HL-60/S4 treated with phorbol 12-myristate 13-acetate at 8.2 ng/mL for 4 days and 3 days (cell line): Measurements from ENCODE around the gene PSORS1C1.

Source experiments
- in situ Hi-C: fragments of 300-500 bp; cut with MboI; formaldehyde crosslinking; loops from 2 replicates; pipeline ENCODE4 v1.15.0; 2022; ENCODE audit warnings: low sequenced_read_pairs

The PSORS1C1 gene

GRCh38 chr6:31092769-31093505 lies 21.7 kb upstream of the PSORS1C1 start:
- in situ Hi-C loops, result loop anchor here (25.0 kb wide), 1 partner anchor 256 kb away; no protein-coding TSS in a partner anchor

GRCh38 chr6:31094389-31094881 lies 20.2 kb upstream of the PSORS1C1 start:
- in situ Hi-C loops, result loop anchor here (25.0 kb wide), 1 partner anchor 257 kb away; no protein-coding TSS in a partner anchor

GRCh38 chr6:31096215-31096614 lies 18.4 kb upstream of the PSORS1C1 start:
- in situ Hi-C loops, result loop anchor here (25.0 kb wide), 1 partner anchor 259 kb away; no protein-coding TSS in a partner anchor

- in situ Hi-C loops, result loop anchor here (25.0 kb wide), 1 partner anchor 259 kb away; no protein-coding TSS in a partner anchor
Observed at GRCh38 chr6:31096656-31097055, 17.9 kb upstream of the PSORS1C1 start.

GRCh38 chr6:31098449-31098938 lies 16.1 kb upstream of the PSORS1C1 start:
- in situ Hi-C loops, result loop anchor here (25.0 kb wide), 1 partner anchor 261 kb away; no protein-coding TSS in a partner anchor

GRCh38 chr6:31103136-31103535 lies 11.5 kb upstream of the PSORS1C1 start:
- in situ Hi-C loops, result no loop called here

- in situ Hi-C loops, result no loop called here
Observed at GRCh38 chr6:31107052-31107451, 7.5 kb upstream of the PSORS1C1 start.

- in situ Hi-C loops, result no loop called here
Observed at GRCh38 chr6:31110825-31111582, 3.6 kb upstream of the PSORS1C1 start.

GRCh38 chr6:31111712-31112111 lies 2.9 kb upstream of the PSORS1C1 start:
- in situ Hi-C loops, result no loop called here

DNA sequence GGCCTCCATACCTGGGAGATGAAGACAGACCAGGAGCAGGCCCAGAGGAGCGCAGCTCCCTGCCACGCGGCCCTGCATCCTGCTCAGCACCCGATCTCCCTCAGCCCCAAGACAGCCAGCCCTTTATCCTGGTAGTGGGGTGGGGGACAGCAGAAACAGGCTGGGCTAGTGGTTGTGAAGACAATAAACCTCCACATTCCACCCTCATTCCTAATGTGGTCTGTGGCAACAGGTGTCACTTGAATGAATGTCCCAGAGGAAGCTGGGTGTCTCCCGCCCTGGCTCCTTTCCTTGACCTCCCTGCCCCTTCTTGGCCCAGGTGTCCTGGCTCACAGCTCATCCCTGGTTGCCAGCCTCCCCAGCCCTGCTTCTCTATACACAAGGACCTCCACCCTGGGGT lies 2.1 kb upstream of the PSORS1C1 start, which contains the start of gene C6orf15:
Gene C6orf15 (minus strand): TSS at position 98 of the 400 bp plus-strand sequence. CDS start 20 bp downstream, at position 78.
- in situ Hi-C loops, result no loop called here

DNA sequence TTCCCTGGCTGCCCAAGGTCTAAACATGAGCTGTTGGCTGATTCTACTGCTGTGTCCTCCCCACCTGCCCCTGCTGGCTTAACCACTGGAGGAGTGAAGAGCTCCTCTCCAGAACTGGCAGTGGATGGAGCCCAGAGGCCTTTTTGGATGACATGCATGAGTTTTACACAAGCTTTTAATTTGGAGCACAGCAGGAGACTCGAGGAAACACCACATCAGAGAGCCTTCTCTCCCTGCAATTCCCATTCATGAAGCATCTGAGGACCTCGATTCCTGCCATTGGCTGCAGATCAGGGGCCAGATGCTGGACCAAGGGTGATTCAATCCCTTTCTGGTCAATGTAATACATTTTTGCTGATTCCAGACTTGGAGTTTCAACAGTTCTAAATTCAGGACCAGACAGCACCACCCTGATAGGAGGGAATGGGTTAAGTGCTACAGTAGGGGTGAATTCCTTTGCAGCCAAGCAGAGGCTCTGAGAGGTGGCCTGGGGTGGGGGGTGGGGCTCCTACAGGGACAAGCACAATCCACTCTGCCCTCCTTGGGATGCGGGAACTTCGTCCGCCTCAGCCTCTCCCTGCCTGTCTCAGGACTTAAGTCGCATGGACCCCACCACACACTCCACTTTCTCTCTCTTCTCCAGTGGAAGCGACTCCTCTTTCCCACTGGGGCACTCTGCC lies 599 bp upstream of the PSORS1C1 start:
- in situ Hi-C loops, result no loop called here

GRCh38 chr6:31114970-31115849 lies 610 bp downstream of the PSORS1C1 start:
- in situ Hi-C loops, result no loop called here

- in situ Hi-C loops, result no loop called here
Observed at GRCh38 chr6:31115941-31116560, 1.5 kb downstream of the PSORS1C1 start.

GRCh38 chr6:31116661-31117385 lies 2.2 kb downstream of the PSORS1C1 start:
- in situ Hi-C loops, result no loop called here

DNA sequence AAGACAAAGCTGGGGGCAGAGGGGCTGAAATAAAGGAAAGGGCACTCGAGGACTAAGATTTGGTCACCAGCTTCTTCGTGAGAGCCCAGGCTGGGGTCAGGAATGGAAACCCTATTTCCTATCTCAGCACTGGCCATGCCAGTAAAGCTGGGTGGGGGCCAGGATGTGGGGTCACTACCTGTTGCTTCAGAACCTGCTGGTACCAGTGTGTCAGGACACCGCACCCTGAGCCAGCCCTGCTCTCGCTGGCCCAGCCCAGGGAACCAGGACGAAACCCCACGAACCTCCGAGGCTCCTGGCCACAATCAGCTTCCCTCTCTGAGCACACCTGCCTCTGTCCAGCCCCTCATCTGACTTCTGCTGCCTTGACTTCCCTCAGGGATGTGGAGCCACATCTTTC lies 3.6 kb downstream of the PSORS1C1 start:
- in situ Hi-C loops, result no loop called here

- in situ Hi-C loops, result no loop called here
Observed at GRCh38 chr6:31120151-31120915, 5.7 kb downstream of the PSORS1C1 start, which contains the start of gene CDSN. Gene CDSN, minus strand, starts transcription at chr6:31120446. Its CDS starts 27 bp downstream, at chr6:31120419.

GRCh38 chr6:31121131-31121790 lies 6.7 kb downstream of the PSORS1C1 start:
- in situ Hi-C loops, result no loop called here
